H9 (cell line): Measurements from ENCODE around the gene TAGLN2. TPM values are rescaled to one million over a fixed set of nuclear protein-coding genes. Genes with fewer than 3 reads are reported as not detected.

ENCODE experiments used
- DNase-seq: peaks from one replicate; pipeline ENCODE4 v3.0.0-alpha.2; 2017
- H2AFZ ChIP-seq: one replicate; pipeline ENCODE4 v1.6.1; 2013; ENCODE audit warnings: mild to moderate bottlenecking, low read length, control low read depth, moderate library complexity
- H2AK5ac ChIP-seq: 2 replicates; pipeline ENCODE4 v1.6.1; 2013; ENCODE audit warnings: low read length, control low read depth, mixed read lengths; ENCODE audit not compliant: insufficient read length
- H2BK120ac ChIP-seq: one replicate; pipeline ENCODE4 v1.6.1; 2013; ENCODE audit warnings: low read depth, mild to moderate bottlenecking, low read length, control low read depth, inconsistent platforms; ENCODE audit not compliant: poor library complexity, severe bottlenecking
- H2BK12ac ChIP-seq: 2 replicates; pipeline ENCODE4 v1.6.1; 2013; ENCODE audit warnings: low read length, control low read depth, mixed read lengths, low read depth; ENCODE audit not compliant: insufficient read length
- H2BK15ac ChIP-seq: 2 replicates; pipeline ENCODE4 v1.6.1; 2013; ENCODE audit warnings: low read depth, low read length, control low read depth
- H2BK20ac ChIP-seq: one replicate; pipeline ENCODE4 v1.6.1; 2013; ENCODE audit warnings: low read depth, mild to moderate bottlenecking, low read length, control low read depth, inconsistent platforms; ENCODE audit not compliant: poor library complexity, severe bottlenecking
- H2BK5ac ChIP-seq: 2 replicates; pipeline ENCODE4 v1.6.1; 2013; ENCODE audit warnings: low read length, control low read depth, mixed read lengths; ENCODE audit not compliant: insufficient read length
- H3K14ac ChIP-seq: 2 replicates; pipeline ENCODE4 v1.6.1; 2013; ENCODE audit warnings: low read length, control low read depth; ENCODE audit not compliant: insufficient read depth
- H3K18ac ChIP-seq: 2 replicates; pipeline ENCODE4 v1.6.1; 2013; ENCODE audit warnings: low read depth, mild to moderate bottlenecking, mixed read lengths, low read length, control low read depth; ENCODE audit not compliant: insufficient read length
- H3K23ac ChIP-seq: 2 replicates; pipeline ENCODE4 v1.6.1; 2013; ENCODE audit warnings: low read length, control low read depth, mixed read lengths, low read depth; ENCODE audit not compliant: insufficient read length
- H3K23me2 ChIP-seq: 2 replicates; pipeline ENCODE4 v1.6.1; 2013; ENCODE audit warnings: low read depth, mild to moderate bottlenecking, mixed read lengths, low read length, control low read depth; ENCODE audit not compliant: insufficient read length, poor library complexity, severe bottlenecking
- H3K27ac ChIP-seq: 2 replicates; pipeline ENCODE4 v1.5.1; 2013; ENCODE audit warnings: low read length, control low read depth, mixed read lengths, low read depth; ENCODE audit not compliant: insufficient read length
- H3K27me3 ChIP-seq: 2 replicates; pipeline ENCODE4 v1.6.1; 2013; ENCODE audit warnings: low read length, control low read depth, inconsistent platforms; ENCODE audit not compliant: insufficient read depth
- H3K4ac ChIP-seq: 2 replicates; pipeline ENCODE4 v1.6.1; 2013; ENCODE audit warnings: low read depth, mild to moderate bottlenecking, control low read depth, inconsistent platforms, low read length, moderate library complexity
- H3K4me1 ChIP-seq: 2 replicates; pipeline ENCODE4 v1.6.1; 2013; ENCODE audit warnings: low read length, control low read depth, inconsistent platforms; ENCODE audit not compliant: insufficient read depth
- H3K4me2 ChIP-seq: 2 replicates; pipeline ENCODE4 v1.6.1; 2013; ENCODE audit warnings: low read length, control low read depth, mixed read lengths; ENCODE audit not compliant: insufficient read length, insufficient read depth
- H3K56ac ChIP-seq: 2 replicates; pipeline ENCODE4 v1.6.1; 2013; ENCODE audit warnings: low read depth, mild to moderate bottlenecking, mixed read lengths, low read length, control low read depth; ENCODE audit not compliant: insufficient read length
- H3K79me1 ChIP-seq: 2 replicates; pipeline ENCODE4 v1.6.1; 2013; ENCODE audit warnings: low read depth, mild to moderate bottlenecking, moderate library complexity, low read length, control low read depth, inconsistent platforms; ENCODE audit not compliant: insufficient read depth, poor library complexity, severe bottlenecking
- H3K79me2 ChIP-seq: 2 replicates; pipeline ENCODE4 v1.6.1; 2013; ENCODE audit warnings: low read length, control low read depth, inconsistent platforms; ENCODE audit not compliant: insufficient read depth
- H3K9ac ChIP-seq: 2 replicates; pipeline ENCODE4 v1.6.1; 2013; ENCODE audit warnings: low read length, control low read depth, mixed read lengths; ENCODE audit not compliant: insufficient read length; ENCODE audit errors: extremely low read depth
- H3K9me3 ChIP-seq: one replicate; pipeline ENCODE4 v1.6.1; 2013; ENCODE audit warnings: low read depth, low read length, inconsistent platforms; ENCODE audit not compliant: control insufficient read depth
- H3T11ph ChIP-seq: one replicate; pipeline ENCODE4 v1.6.1; 2013; ENCODE audit warnings: mild to moderate bottlenecking, low read length, control low read depth, inconsistent platforms
- H4K20me1 ChIP-seq: one replicate; pipeline ENCODE4 v1.6.1; 2013; ENCODE audit not compliant: control insufficient read depth, insufficient read length, insufficient read depth
- H4K5ac ChIP-seq: 2 replicates; pipeline ENCODE4 v1.6.1; 2013; ENCODE audit warnings: low read depth, mild to moderate bottlenecking, mixed read lengths, low read length, control low read depth; ENCODE audit not compliant: insufficient read length
- H4K8ac ChIP-seq: replicated peaks from 2 replicates; pipeline ENCODE4 v1.6.1; 2013; ENCODE audit warnings: low read length, control low read depth, mixed read lengths, low read depth; ENCODE audit not compliant: insufficient read length
- H4K91ac ChIP-seq: 2 replicates; pipeline ENCODE4 v1.6.1; 2013; ENCODE audit warnings: low read depth, mild to moderate bottlenecking, moderate library complexity, mixed read lengths, low read length, control low read depth; ENCODE audit not compliant: insufficient read length
- H3K27ac Mint-ChIP-seq, 3 experiments: 2 replicates in 2 of 3; 3 replicates in 1 of 3; pipeline ENCODE4 v1.8.0; 2020 to 2021; ENCODE audit warnings: mixed read lengths in 3 of 3, mild to moderate bottlenecking in 1 of 3, moderate library complexity in 1 of 3
- H3K27me3 Mint-ChIP-seq: 2 replicates; pipeline ENCODE4 v1.8.0; 2021; ENCODE audit warnings: low read depth, mild to moderate bottlenecking, moderate library complexity, mixed read lengths
- H3K36me3 Mint-ChIP-seq, 3 experiments: 2 replicates in 2 of 3; 3 replicates in 1 of 3; pipeline ENCODE4 v1.8.0; 2020 to 2021; ENCODE audit warnings: low read depth in 3 of 3, mixed read lengths in 3 of 3; ENCODE audit not compliant: insufficient read depth in 1 of 3
- H3K4me1 Mint-ChIP-seq, 2 experiments: 2 replicates each; pipeline ENCODE4 v1.8.0; 2020; ENCODE audit warnings: mixed read lengths in 2 of 2
- H3K4me3 Mint-ChIP-seq, 2 experiments: 2 replicates in 1 of 2; 3 replicates in 1 of 2; pipeline ENCODE4 v1.8.0; 2020 to 2021; ENCODE audit warnings: mild to moderate bottlenecking in 2 of 2, mixed read lengths in 2 of 2, moderate library complexity in 1 of 2
- H3K9me3 Mint-ChIP-seq, 2 experiments: 2 replicates in 1 of 2; 3 replicates in 1 of 2; pipeline ENCODE4 v1.8.0; 2020; ENCODE audit warnings: mild to moderate bottlenecking in 2 of 2, mixed read lengths in 2 of 2, moderate library complexity in 1 of 2
- WGBS: extraction: QIAGEN DNeasy Blood & Tissue Kit; methylation state at CpG from one replicate; pipeline ENCODE4 v1.1.7; 2013; ENCODE audit warnings: missing lambda C conversion rate, low lambda C conversion rate, mixed read lengths; ENCODE audit not compliant: insufficient read length; ENCODE audit errors: extremely low coverage; 5-methylcytosine and 5-hydroxymethylcytosine counted together
- total RNA-seq: library from RNA; stranded (reverse); gene quantifications from 2 replicates; pipeline ENCODE4 v1.2.1, GENCODE V29; 2021
- TF ChIP-seq, protein P1 (sequence below): fragments of 200-600 bp; sonication (generic); conservative IDR thresholded peaks from 3 replicates; pipeline ENCODE4 v1.8.0; 2021; ENCODE audit warnings: antibody characterized with exemption, mild to moderate bottlenecking

TAGLN2 gene
- total RNA-seq, 1 experiment from 2014 or later = 76.7 TPM

DNA sequence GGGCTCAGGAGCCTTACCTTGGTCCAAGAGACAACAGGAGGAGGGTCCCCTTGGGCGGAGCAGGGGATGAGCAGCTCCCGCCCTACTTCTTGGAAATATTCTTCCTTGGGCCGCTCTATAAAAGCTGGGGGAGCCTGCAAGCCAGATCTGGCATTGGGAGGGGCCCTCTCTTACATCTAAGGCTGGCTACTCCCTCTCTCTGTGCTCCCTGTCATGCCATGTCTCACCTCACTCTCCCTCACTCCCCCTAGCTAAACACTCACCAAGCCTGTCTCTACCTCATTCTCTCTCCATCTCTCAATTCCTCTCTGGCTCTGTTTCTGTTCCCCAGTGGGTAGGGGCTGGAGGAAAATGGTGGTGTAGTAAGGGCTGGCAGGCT lies 6.5 kb upstream of the TAGLN2 start:
- Histone ChIP-seq H3K18ac (no peak overlapping the region), H3K4me2 (no peak overlapping the region), H2AFZ (no peak overlapping the region), H2AK5ac (no peak overlapping the region), H4K20me1 (no peaks in the 10 kb centered on the region), H3K56ac (no peak overlapping the region), H2BK12ac (no peak overlapping the region), H4K8ac (no peak overlapping the region), H3K79me2 (no peaks in the 10 kb centered on the region), H3K79me1 (no peaks in the 10 kb centered on the region), H4K91ac (no peak overlapping the region), H3K9ac (no peak overlapping the region), H3K9me3 (no peaks in the 10 kb centered on the region), H3K14ac (no peak overlapping the region), H3K23me2 (no peaks in the 10 kb centered on the region), H3K27ac (no peak overlapping the region), H3K23ac (no peak overlapping the region), H3K27me3 (no peaks in the 10 kb centered on the region), H2BK120ac (no peak overlapping the region), H4K5ac (no peak overlapping the region), H3K4ac (no peak overlapping the region), H3T11ph (no peak overlapping the region), H2BK20ac (no peak overlapping the region), H2BK5ac (no peak overlapping the region), H3K4me1 (no peaks in the 10 kb centered on the region), H2BK15ac (no peak overlapping the region)
- peaks cover 12 to 16% of the 10 kb centered on the region in 2 experiments for H3K4me1 Mint-ChIP-seq
- DNase-seq = no peak
- WGBS = no CpG with 5 or more reads among the region's 3 CpGs
- no peak overlapping the region for H3K4me3 Mint-ChIP-seq
- TF ChIP-seq, protein P1, sequence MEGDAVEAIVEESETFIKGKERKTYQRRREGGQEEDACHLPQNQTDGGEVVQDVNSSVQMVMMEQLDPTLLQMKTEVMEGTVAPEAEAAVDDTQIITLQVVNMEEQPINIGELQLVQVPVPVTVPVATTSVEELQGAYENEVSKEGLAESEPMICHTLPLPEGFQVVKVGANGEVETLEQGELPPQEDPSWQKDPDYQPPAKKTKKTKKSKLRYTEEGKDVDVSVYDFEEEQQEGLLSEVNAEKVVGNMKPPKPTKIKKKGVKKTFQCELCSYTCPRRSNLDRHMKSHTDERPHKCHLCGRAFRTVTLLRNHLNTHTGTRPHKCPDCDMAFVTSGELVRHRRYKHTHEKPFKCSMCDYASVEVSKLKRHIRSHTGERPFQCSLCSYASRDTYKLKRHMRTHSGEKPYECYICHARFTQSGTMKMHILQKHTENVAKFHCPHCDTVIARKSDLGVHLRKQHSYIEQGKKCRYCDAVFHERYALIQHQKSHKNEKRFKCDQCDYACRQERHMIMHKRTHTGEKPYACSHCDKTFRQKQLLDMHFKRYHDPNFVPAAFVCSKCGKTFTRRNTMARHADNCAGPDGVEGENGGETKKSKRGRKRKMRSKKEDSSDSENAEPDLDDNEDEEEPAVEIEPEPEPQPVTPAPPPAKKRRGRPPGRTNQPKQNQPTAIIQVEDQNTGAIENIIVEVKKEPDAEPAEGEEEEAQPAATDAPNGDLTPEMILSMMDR = no peak
- peaks cover 25 to 41% (median 35%) of the 10 kb centered on the region in 3 experiments for H3K36me3 Mint-ChIP-seq
- no peak overlapping the region; a peak in 1 of 7 replicates for H3K27ac Mint-ChIP-seq
- no peaks in the 10 kb centered on the region; a peak in 1 of 5 replicates for H3K9me3 Mint-ChIP-seq
- H3K27me3 Mint-ChIP-seq = peaks cover 1% of the 10 kb centered on the region
